ENCODE measurements around the gene MAGEA12.
"Not testable (repeated sequence)": the region's sequence is repeated elsewhere in the genome, so short reads cannot be mapped to it uniquely, and the experiment has no call there.

MAGEA12 gene

DNA sequence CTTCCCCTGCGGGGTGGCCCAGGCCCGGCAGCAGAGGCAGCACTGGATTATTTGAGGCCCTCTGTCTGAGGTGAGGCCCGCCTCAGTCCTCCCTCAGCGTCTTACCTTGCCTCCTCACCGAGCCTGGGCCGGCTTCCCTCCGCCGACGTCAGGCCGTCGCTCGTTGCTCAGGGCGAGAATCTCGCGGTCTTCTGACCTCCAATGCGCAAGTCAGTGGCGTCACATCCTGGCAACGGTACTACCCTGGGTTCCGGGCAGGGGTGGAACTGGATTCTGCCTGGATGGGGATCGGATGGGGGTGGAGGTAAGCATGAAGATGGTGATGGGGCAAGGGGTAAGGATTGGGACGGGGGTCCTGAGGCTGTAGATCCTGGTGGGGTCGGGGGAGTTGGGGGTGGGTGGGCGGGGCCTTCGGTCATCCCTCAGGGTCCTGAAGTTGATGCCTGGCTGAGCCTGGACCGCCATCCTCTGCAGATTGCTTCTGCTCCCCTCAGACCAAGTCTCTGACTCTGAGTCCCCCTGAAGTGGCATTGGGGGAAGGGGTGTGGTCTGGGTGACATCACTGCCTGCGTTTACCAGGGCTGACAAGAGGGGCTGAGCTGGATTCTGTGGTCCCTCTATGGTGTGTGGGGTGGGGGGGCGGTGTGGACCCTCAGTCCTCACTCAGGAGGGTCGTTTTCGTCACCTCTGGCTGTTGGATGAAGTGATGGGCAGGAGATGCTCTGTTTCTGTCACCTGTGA is 36.2 kb downstream of the MAGEA12 start, which contains the start of gene MAGEA6:
MAGEA6 (minus strand) TSS at position 141 of the 741 bp plus-strand sequence. CDS start 2,039 bp downstream, outside the sequence.
- not testable (repeated sequence) for DNase-seq

- DNase-seq = not testable (repeated sequence)
These were observed 53.5 kb downstream of the MAGEA12 start for GRCh38 chrX:152787062-152787461.
